ENCODE data around the gene CD40. TPM values are rescaled to one million over a fixed set of nuclear protein-coding genes. Genes with fewer than 3 reads are reported as not detected.
"Not testable (repeated sequence)": the region's sequence is repeated elsewhere in the genome, so short reads cannot be mapped to it uniquely, and the experiment has no call there.

The CD40 gene
- total and polyA plus RNA-seq, 2 experiments from 2014 or later = 2.5 to 2.8 TPM

DNA sequence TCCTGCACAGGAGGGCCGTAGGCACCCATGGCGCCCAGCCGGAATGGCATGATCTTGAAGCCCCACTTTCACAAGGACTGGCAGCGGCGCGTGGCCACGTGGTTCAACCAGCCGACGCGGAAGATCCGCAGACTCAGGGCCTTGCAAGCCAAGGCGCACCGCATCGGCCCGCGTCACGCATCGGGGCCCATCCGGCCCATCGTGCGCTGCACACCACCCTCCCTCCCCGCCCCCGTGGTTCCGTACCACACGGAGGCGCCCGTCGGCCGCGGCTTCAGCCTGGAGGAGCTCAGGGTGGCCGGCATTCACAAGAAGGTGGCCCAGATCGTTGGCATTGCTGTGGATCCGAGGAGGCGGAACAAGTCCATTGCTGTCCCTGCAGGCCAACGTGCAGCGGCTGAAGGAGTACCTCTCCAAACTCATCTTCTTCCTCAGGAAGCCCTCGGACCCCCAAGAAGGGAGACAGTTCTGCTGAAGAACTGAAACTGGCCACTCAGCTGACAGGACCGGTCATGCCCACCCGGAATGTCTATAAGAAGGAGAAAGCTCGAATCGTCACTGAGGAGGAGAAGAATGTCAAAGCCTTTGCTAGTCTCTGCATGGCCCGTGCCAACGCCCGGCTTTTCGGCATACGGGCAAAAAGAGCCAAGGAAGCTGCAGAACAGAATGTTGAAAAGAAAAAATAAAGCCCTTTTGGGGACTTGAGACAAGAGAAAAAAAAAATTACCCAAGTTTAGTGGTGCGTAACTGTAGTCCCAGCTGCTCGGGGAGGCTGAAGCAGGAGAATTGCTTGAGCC, 18.4 kb upstream of the CD40 start:
- H3K4me2 ChIP-seq (ENCODE audit: unreplicated experiment) = no peak overlapping the region
- no peak overlapping the region for H3K27ac ChIP-seq
- no peaks in the 10 kb centered on the region for H3K4me1 ChIP-seq (ENCODE audit: insufficient read depth)
- H3K9me3 ChIP-seq (ENCODE audit: low read depth) = no peaks in the 10 kb centered on the region
- no peaks in the 10 kb centered on the region for H3F3A ChIP-seq (ENCODE audit: insufficient read depth)
- no peaks in the 10 kb centered on the region for H4K20me1 ChIP-seq (ENCODE audit: insufficient read depth)
- no peaks in the 10 kb centered on the region for H3K79me2 ChIP-seq (ENCODE audit: insufficient read depth)
- 23 to 26% methylated on average over 47 to 48 of the region's 48 CpGs for WGBS, 2 experiments (ENCODE audit: low coverage in 1 of 2, low lambda C conversion rate in 2 of 2, missing lambda C conversion rate in 2 of 2)
- H3K4me3 ChIP-seq = peak overlapping the region; percentile 32; the same call in 1 of the 2 replicates
- peak; percentile 27 for DNase-seq
- H2AFZ ChIP-seq = 0 out of 2 replicates have a peak overlapping the region, but pooled peaks have one; percentile 19
- no peaks in the 10 kb centered on the region for H3K36me3 ChIP-seq (ENCODE audit: low read depth)
- TF ChIP-seq EZH2 (IDR thresholded peaks at IDR 0.05; ENCODE audit: insufficient read depth, poor library complexity, severe bottlenecking) = no peak
- TF ChIP-seq EZH2phosphoT487 (IDR thresholded peaks at IDR 0.05; ENCODE audit: insufficient read depth, low read depth) = no peak
- no peaks in the 10 kb centered on the region for H3K9me2 ChIP-seq (ENCODE audit: insufficient read depth)
- in situ Hi-C loops (cut with MboI) = no loop called here
- H3K9ac ChIP-seq = no peak overlapping the region
- peaks cover 56% of the 10 kb centered on the region for H3K27me3 ChIP-seq (replicated peaks; ENCODE audit: insufficient read depth)

DNA sequence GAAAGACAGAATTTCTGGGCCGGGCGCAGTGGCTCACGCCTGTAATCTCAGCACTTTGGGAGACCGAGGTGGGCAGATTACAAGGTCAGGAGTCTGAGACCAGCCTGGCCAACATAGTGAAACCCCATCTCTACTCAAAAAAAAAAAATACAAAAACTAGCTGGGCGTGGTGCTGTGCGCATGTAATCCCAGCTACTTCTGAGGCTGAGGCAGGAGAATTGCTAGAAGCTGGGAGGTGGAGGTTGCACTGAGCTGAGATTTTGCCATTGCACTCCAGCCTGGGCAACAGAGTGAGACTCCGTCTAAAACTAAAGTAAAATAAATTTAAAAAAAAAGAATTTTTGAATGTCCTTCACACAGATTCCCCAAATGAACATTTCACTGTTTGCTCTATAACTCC, 17.7 kb upstream of the CD40 start:
- H3K27ac ChIP-seq; DNase-seq; H3K9me3 ChIP-seq (ENCODE audit: low read depth); H3K36me3 ChIP-seq (ENCODE audit: low read depth); H3K9ac ChIP-seq; H3K4me2 ChIP-seq (ENCODE audit: unreplicated experiment); H2AFZ ChIP-seq; in situ Hi-C loops (cut with MboI); H4K20me1 ChIP-seq (ENCODE audit: insufficient read depth); H3K9me2 ChIP-seq (ENCODE audit: insufficient read depth); H3K4me1 ChIP-seq (ENCODE audit: insufficient read depth); H3K79me2 ChIP-seq (ENCODE audit: insufficient read depth); H3K4me3 ChIP-seq; H3F3A ChIP-seq (ENCODE audit: insufficient read depth): not testable (repeated sequence)
- H3K27me3 ChIP-seq (replicated peaks; ENCODE audit: insufficient read depth) = peaks cover 56% of the 10 kb centered on the region
- peak; percentile 56 for TF ChIP-seq EZH2 (IDR thresholded peaks at IDR 0.05; ENCODE audit: insufficient read depth, poor library complexity, severe bottlenecking)
- 65 to 73% methylated on average over 3 to 7 of the region's 7 CpGs for WGBS, 2 experiments (ENCODE audit: low coverage in 1 of 2, low lambda C conversion rate in 2 of 2, missing lambda C conversion rate in 2 of 2)

DNA sequence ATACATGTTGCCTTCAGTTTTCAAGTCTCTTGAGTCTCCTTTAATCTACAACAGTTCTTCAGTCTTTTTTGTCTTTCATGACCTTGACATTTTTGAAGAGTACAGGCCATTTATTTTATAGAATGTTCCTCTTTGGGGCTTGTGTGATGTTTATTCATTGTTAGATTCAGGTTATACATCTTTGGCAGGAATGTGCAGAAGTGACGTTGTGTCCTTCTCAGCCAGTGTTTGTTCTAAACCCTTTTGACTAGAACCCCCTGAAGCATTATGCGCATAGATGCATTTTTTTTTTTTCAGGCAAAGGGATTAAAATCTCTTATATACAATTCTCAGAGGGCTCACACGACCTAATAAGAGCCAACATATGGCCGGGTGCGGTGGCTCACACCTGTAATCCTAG, 17.1 kb upstream of the CD40 start:
- WGBS, 2 experiments (ENCODE audit: low coverage in 1 of 2, low lambda C conversion rate in 2 of 2, missing lambda C conversion rate in 2 of 2) = 48 to 51% methylated on average over 5 of the region's 5 CpGs
- Histone ChIP-seq H3K9ac (no peak overlapping the region), H3K4me1 (ENCODE audit: insufficient read depth) (no peaks in the 10 kb centered on the region), H3K79me2 (ENCODE audit: insufficient read depth) (no peaks in the 10 kb centered on the region), H3K9me3 (ENCODE audit: low read depth) (no peaks in the 10 kb centered on the region), H3K27ac (no peak overlapping the region), H3K4me3 (no peak overlapping the region), H4K20me1 (ENCODE audit: insufficient read depth) (no peaks in the 10 kb centered on the region), H2AFZ (no peak overlapping the region), H3K9me2 (ENCODE audit: insufficient read depth) (no peaks in the 10 kb centered on the region), H3K36me3 (ENCODE audit: low read depth) (no peaks in the 10 kb centered on the region), H3F3A (ENCODE audit: insufficient read depth) (no peaks in the 10 kb centered on the region), H3K4me2 (ENCODE audit: unreplicated experiment) (no peak overlapping the region), H3K27me3 (replicated peaks; ENCODE audit: insufficient read depth) (peaks cover 52% of the 10 kb centered on the region)
- TF ChIP-seq EZH2phosphoT487 (IDR thresholded peaks at IDR 0.05; ENCODE audit: insufficient read depth, low read depth) (no peak), EZH2 (IDR thresholded peaks at IDR 0.05; ENCODE audit: insufficient read depth, poor library complexity, severe bottlenecking) (no peak)
- in situ Hi-C loops (cut with MboI) = no loop called here
- no peak for DNase-seq

DNA sequence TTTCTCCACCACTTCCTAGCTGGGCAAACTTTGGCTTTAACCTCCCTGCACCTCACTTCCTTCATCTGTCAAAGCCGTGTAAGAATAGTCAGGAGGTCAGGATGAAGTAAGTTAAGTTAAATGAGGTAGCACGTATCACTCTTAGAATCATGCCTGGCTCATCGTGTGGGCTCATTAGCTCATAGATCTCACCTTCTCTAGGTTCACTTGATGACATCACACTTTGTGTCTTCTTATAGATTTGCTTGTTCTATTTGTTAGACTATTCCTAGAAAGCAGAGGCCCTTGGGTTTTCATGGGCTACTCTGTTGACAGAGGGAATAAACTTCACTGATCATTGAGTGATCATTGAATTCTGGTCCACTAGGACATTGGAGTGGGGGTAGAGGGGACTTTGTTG, 16.2 kb upstream of the CD40 start:
- Histone ChIP-seq H3K4me1 (ENCODE audit: insufficient read depth) (no peaks in the 10 kb centered on the region), H3K27ac (no peak overlapping the region), H2AFZ (no peak overlapping the region), H3K27me3 (replicated peaks; ENCODE audit: insufficient read depth) (peaks cover 47% of the 10 kb centered on the region), H3K79me2 (ENCODE audit: insufficient read depth) (no peaks in the 10 kb centered on the region), H3K9me3 (ENCODE audit: low read depth) (no peaks in the 10 kb centered on the region), H3K36me3 (ENCODE audit: low read depth) (no peaks in the 10 kb centered on the region), H3K9me2 (ENCODE audit: insufficient read depth) (no peaks in the 10 kb centered on the region), H3K4me2 (ENCODE audit: unreplicated experiment) (no peak overlapping the region), H3F3A (ENCODE audit: insufficient read depth) (no peaks in the 10 kb centered on the region), H3K4me3 (no peak overlapping the region), H3K9ac (no peak overlapping the region), H4K20me1 (ENCODE audit: insufficient read depth) (no peaks in the 10 kb centered on the region)
- TF ChIP-seq EZH2phosphoT487 (IDR thresholded peaks at IDR 0.05; ENCODE audit: insufficient read depth, low read depth) (no peak), EZH2 (IDR thresholded peaks at IDR 0.05; ENCODE audit: insufficient read depth, poor library complexity, severe bottlenecking) (no peak)
- WGBS, 2 experiments (ENCODE audit: low coverage in 1 of 2, low lambda C conversion rate in 2 of 2, missing lambda C conversion rate in 2 of 2) = 58 to 66% methylated on average over 3 of the region's 3 CpGs
- no peak for DNase-seq
- in situ Hi-C loops (cut with MboI) = no loop called here

Data from GM23248 (cell line).